Measurements from ENCODE around the gene RNASE8.

DNA sequence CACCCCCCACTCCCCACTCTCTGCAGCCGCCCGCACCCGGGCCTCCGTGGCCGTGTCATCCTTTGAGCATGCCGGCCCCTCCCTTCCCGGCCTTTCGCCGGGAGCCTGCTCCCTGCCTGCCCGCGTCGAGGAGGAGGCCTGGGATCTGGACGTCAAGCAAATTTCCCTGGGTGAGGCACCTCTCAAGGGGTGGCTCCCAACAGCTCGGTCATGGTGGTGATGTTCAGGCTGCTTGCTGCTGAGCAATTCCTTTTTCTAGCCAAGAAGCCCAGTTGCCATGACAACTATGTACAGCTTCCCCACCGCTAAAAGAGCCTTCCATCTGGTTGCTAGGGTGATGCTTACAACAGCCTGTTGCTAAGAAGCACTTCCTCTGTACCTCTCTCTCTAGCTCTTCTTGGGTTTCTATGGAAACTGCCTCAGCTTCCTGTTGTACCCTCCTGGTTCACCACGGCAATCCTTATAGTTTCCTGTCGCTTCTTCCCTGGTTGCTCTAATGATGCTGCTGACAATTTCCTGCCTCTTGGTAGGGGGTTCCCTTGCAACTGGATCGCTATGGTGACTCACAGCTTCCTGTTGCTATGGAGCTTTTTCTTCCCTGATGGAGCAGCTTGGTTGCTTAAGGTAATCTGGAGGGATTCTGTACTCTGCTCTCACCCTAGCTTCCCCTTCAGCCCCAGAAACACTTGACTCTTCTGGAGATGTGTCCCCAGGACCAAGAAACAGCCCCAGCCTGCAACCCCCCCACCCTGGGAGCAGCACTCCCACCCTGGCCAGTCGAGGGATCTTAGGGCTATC lies 29.9 kb downstream of the RNASE8 start:
- TF ChIP-seq, protein P1, sequence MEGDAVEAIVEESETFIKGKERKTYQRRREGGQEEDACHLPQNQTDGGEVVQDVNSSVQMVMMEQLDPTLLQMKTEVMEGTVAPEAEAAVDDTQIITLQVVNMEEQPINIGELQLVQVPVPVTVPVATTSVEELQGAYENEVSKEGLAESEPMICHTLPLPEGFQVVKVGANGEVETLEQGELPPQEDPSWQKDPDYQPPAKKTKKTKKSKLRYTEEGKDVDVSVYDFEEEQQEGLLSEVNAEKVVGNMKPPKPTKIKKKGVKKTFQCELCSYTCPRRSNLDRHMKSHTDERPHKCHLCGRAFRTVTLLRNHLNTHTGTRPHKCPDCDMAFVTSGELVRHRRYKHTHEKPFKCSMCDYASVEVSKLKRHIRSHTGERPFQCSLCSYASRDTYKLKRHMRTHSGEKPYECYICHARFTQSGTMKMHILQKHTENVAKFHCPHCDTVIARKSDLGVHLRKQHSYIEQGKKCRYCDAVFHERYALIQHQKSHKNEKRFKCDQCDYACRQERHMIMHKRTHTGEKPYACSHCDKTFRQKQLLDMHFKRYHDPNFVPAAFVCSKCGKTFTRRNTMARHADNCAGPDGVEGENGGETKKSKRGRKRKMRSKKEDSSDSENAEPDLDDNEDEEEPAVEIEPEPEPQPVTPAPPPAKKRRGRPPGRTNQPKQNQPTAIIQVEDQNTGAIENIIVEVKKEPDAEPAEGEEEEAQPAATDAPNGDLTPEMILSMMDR (IDR thresholded peaks at IDR 0.05) = no peak
- no peak for TF ChIP-seq ZFX (IDR thresholded peaks at IDR 0.05; ENCODE audit: borderline replicate concordance)
